D721Med (cell line): ENCODE measurements around the gene SORCS2.

ENCODE experiments used
- DNase-seq: peaks from one replicate; pipeline ENCODE4 v3.0.0; 2011; ENCODE audit warnings: low spot score; ENCODE audit not compliant: insufficient read length
- FAIRE-seq: peaks from 2 replicates; lab custom pipeline; 2011; peaks lifted over from hg19 to GRCh38; lab: Jason Lieb, UNC
- CTCF ChIP-seq: IDR thresholded peaks from 2 replicates; pipeline ENCODE4 v1.5.1; 2012; ENCODE audit warnings: mild to moderate bottlenecking, control low read depth; ENCODE audit not compliant: insufficient read depth; ENCODE audit errors: missing control alignments

The SORCS2 gene

GRCh38 chr4:7686070-7686870 is 493.9 kb downstream of the SORCS2 start:
- no peak for FAIRE-seq
- TF ChIP-seq CTCF: no peak
- no peak for DNase-seq

GRCh38 chr4:7687006-7687405 is 494.7 kb downstream of the SORCS2 start:
- no peak for DNase-seq
- no peak for FAIRE-seq
- TF ChIP-seq CTCF: no peak

- FAIRE-seq: no peak
Observed at GRCh38 chr4:7687796-7688195, 495.5 kb downstream of the SORCS2 start.

GRCh38 chr4:7689773-7690693 is 497.7 kb downstream of the SORCS2 start:
- FAIRE-seq: no peak
- TF ChIP-seq CTCF: no peak
- DNase-seq: no peak

More at GRCh38 chr4:7687796-7688195, 495.5 kb downstream of the SORCS2 start:
- DNase-seq: no peak
- no peak for TF ChIP-seq CTCF

GRCh38 chr4:7691061-7691460 is 498.7 kb downstream of the SORCS2 start:
- no peak for DNase-seq
- FAIRE-seq: no peak
- no peak for TF ChIP-seq CTCF

- no peak for TF ChIP-seq CTCF
- FAIRE-seq (no peak), DNase-seq (no peak)
Observed at GRCh38 chr4:7691982-7692381, 499.6 kb downstream of the SORCS2 start.
